HPDE6-E6E7 (cell line): ENCODE results near the gene CRYGS.

ENCODE experiments used
- DNase-seq: peaks from one replicate; pipeline ENCODE4 v3.0.0; 2011; ENCODE audit warnings: missing footprints; ENCODE audit errors: extremely low spot score

CRYGS gene

GRCh38 chr3:186493525-186494255 lies 50.5 kb downstream of the CRYGS start:
- DNase-seq: no peak

GRCh38 chr3:186492385-186492984 lies 51.7 kb downstream of the CRYGS start:
- no peak for DNase-seq

GRCh38 chr3:186489507-186489906 lies 54.7 kb downstream of the CRYGS start:
- no peak for DNase-seq
